H9 (cell line): ENCODE measurements around the gene PTPN12. TPM values are rescaled to one million over a fixed set of nuclear protein-coding genes. Genes with fewer than 3 reads are reported as not detected.
A peak's percentile ranks its signal among the peaks of the same experiment; 100 is the strongest.

Source experiments
- DNase-seq: peaks from one replicate; pipeline ENCODE4 v3.0.0-alpha.2; 2017
- H2AFZ ChIP-seq: one replicate; pipeline ENCODE4 v1.6.1; 2013; ENCODE audit warnings: mild to moderate bottlenecking, low read length, control low read depth, moderate library complexity
- H2AK5ac ChIP-seq: 2 replicates; pipeline ENCODE4 v1.6.1; 2013; ENCODE audit warnings: low read length, control low read depth, mixed read lengths; ENCODE audit not compliant: insufficient read length
- H2BK120ac ChIP-seq: one replicate; pipeline ENCODE4 v1.6.1; 2013; ENCODE audit warnings: low read depth, mild to moderate bottlenecking, low read length, control low read depth, inconsistent platforms; ENCODE audit not compliant: poor library complexity, severe bottlenecking
- H2BK12ac ChIP-seq: 2 replicates; pipeline ENCODE4 v1.6.1; 2013; ENCODE audit warnings: low read length, control low read depth, mixed read lengths, low read depth; ENCODE audit not compliant: insufficient read length
- H2BK15ac ChIP-seq: 2 replicates; pipeline ENCODE4 v1.6.1; 2013; ENCODE audit warnings: low read depth, low read length, control low read depth
- H2BK20ac ChIP-seq: one replicate; pipeline ENCODE4 v1.6.1; 2013; ENCODE audit warnings: low read depth, mild to moderate bottlenecking, low read length, control low read depth, inconsistent platforms; ENCODE audit not compliant: poor library complexity, severe bottlenecking
- H2BK5ac ChIP-seq: 2 replicates; pipeline ENCODE4 v1.6.1; 2013; ENCODE audit warnings: low read length, control low read depth, mixed read lengths; ENCODE audit not compliant: insufficient read length
- H3K14ac ChIP-seq: 2 replicates; pipeline ENCODE4 v1.6.1; 2013; ENCODE audit warnings: low read length, control low read depth; ENCODE audit not compliant: insufficient read depth
- H3K18ac ChIP-seq: 2 replicates; pipeline ENCODE4 v1.6.1; 2013; ENCODE audit warnings: low read depth, mild to moderate bottlenecking, mixed read lengths, low read length, control low read depth; ENCODE audit not compliant: insufficient read length
- H3K23ac ChIP-seq: 2 replicates; pipeline ENCODE4 v1.6.1; 2013; ENCODE audit warnings: low read length, control low read depth, mixed read lengths, low read depth; ENCODE audit not compliant: insufficient read length
- H3K23me2 ChIP-seq: 2 replicates; pipeline ENCODE4 v1.6.1; 2013; ENCODE audit warnings: low read depth, mild to moderate bottlenecking, mixed read lengths, low read length, control low read depth; ENCODE audit not compliant: insufficient read length, poor library complexity, severe bottlenecking
- H3K27ac ChIP-seq: 2 replicates; pipeline ENCODE4 v1.5.1; 2013; ENCODE audit warnings: low read length, control low read depth, mixed read lengths, low read depth; ENCODE audit not compliant: insufficient read length
- H3K27me3 ChIP-seq: 2 replicates; pipeline ENCODE4 v1.6.1; 2013; ENCODE audit warnings: low read length, control low read depth, inconsistent platforms; ENCODE audit not compliant: insufficient read depth
- H3K4ac ChIP-seq: 2 replicates; pipeline ENCODE4 v1.6.1; 2013; ENCODE audit warnings: low read depth, mild to moderate bottlenecking, control low read depth, inconsistent platforms, low read length, moderate library complexity
- H3K4me1 ChIP-seq: 2 replicates; pipeline ENCODE4 v1.6.1; 2013; ENCODE audit warnings: low read length, control low read depth, inconsistent platforms; ENCODE audit not compliant: insufficient read depth
- H3K4me2 ChIP-seq: 2 replicates; pipeline ENCODE4 v1.6.1; 2013; ENCODE audit warnings: low read length, control low read depth, mixed read lengths; ENCODE audit not compliant: insufficient read length, insufficient read depth
- H3K56ac ChIP-seq: 2 replicates; pipeline ENCODE4 v1.6.1; 2013; ENCODE audit warnings: low read depth, mild to moderate bottlenecking, mixed read lengths, low read length, control low read depth; ENCODE audit not compliant: insufficient read length
- H3K79me1 ChIP-seq: 2 replicates; pipeline ENCODE4 v1.6.1; 2013; ENCODE audit warnings: low read depth, mild to moderate bottlenecking, moderate library complexity, low read length, control low read depth, inconsistent platforms; ENCODE audit not compliant: insufficient read depth, poor library complexity, severe bottlenecking
- H3K79me2 ChIP-seq: 2 replicates; pipeline ENCODE4 v1.6.1; 2013; ENCODE audit warnings: low read length, control low read depth, inconsistent platforms; ENCODE audit not compliant: insufficient read depth
- H3K9ac ChIP-seq: 2 replicates; pipeline ENCODE4 v1.6.1; 2013; ENCODE audit warnings: low read length, control low read depth, mixed read lengths; ENCODE audit not compliant: insufficient read length; ENCODE audit errors: extremely low read depth
- H3K9me3 ChIP-seq: one replicate; pipeline ENCODE4 v1.6.1; 2013; ENCODE audit warnings: low read depth, low read length, inconsistent platforms; ENCODE audit not compliant: control insufficient read depth
- H3T11ph ChIP-seq: one replicate; pipeline ENCODE4 v1.6.1; 2013; ENCODE audit warnings: mild to moderate bottlenecking, low read length, control low read depth, inconsistent platforms
- H4K20me1 ChIP-seq: one replicate; pipeline ENCODE4 v1.6.1; 2013; ENCODE audit not compliant: control insufficient read depth, insufficient read length, insufficient read depth
- H4K5ac ChIP-seq: 2 replicates; pipeline ENCODE4 v1.6.1; 2013; ENCODE audit warnings: low read depth, mild to moderate bottlenecking, mixed read lengths, low read length, control low read depth; ENCODE audit not compliant: insufficient read length
- H4K8ac ChIP-seq: replicated peaks from 2 replicates; pipeline ENCODE4 v1.6.1; 2013; ENCODE audit warnings: low read length, control low read depth, mixed read lengths, low read depth; ENCODE audit not compliant: insufficient read length
- H4K91ac ChIP-seq: 2 replicates; pipeline ENCODE4 v1.6.1; 2013; ENCODE audit warnings: low read depth, mild to moderate bottlenecking, moderate library complexity, mixed read lengths, low read length, control low read depth; ENCODE audit not compliant: insufficient read length
- H3K27ac Mint-ChIP-seq, 3 experiments: 2 replicates in 2 of 3; 3 replicates in 1 of 3; pipeline ENCODE4 v1.8.0; 2020 to 2021; ENCODE audit warnings: mixed read lengths in 3 of 3, mild to moderate bottlenecking in 1 of 3, moderate library complexity in 1 of 3
- H3K27me3 Mint-ChIP-seq: 2 replicates; pipeline ENCODE4 v1.8.0; 2021; ENCODE audit warnings: low read depth, mild to moderate bottlenecking, moderate library complexity, mixed read lengths
- H3K36me3 Mint-ChIP-seq, 3 experiments: 2 replicates in 2 of 3; 3 replicates in 1 of 3; pipeline ENCODE4 v1.8.0; 2020 to 2021; ENCODE audit warnings: low read depth in 3 of 3, mixed read lengths in 3 of 3; ENCODE audit not compliant: insufficient read depth in 1 of 3
- H3K4me1 Mint-ChIP-seq, 2 experiments: 2 replicates each; pipeline ENCODE4 v1.8.0; 2020; ENCODE audit warnings: mixed read lengths in 2 of 2
- H3K4me3 Mint-ChIP-seq, 2 experiments: 2 replicates in 1 of 2; 3 replicates in 1 of 2; pipeline ENCODE4 v1.8.0; 2020 to 2021; ENCODE audit warnings: mild to moderate bottlenecking in 2 of 2, mixed read lengths in 2 of 2, moderate library complexity in 1 of 2
- H3K9me3 Mint-ChIP-seq, 2 experiments: 2 replicates in 1 of 2; 3 replicates in 1 of 2; pipeline ENCODE4 v1.8.0; 2020; ENCODE audit warnings: mild to moderate bottlenecking in 2 of 2, mixed read lengths in 2 of 2, moderate library complexity in 1 of 2
- WGBS: extraction: QIAGEN DNeasy Blood & Tissue Kit; methylation state at CpG from one replicate; pipeline ENCODE4 v1.1.7; 2013; ENCODE audit warnings: missing lambda C conversion rate, low lambda C conversion rate, mixed read lengths; ENCODE audit not compliant: insufficient read length; ENCODE audit errors: extremely low coverage; 5-methylcytosine and 5-hydroxymethylcytosine counted together
- total RNA-seq: library from RNA; stranded (reverse); gene quantifications from 2 replicates; pipeline ENCODE4 v1.2.1, GENCODE V29; 2021
- TF ChIP-seq, protein P1 (sequence below): fragments of 200-600 bp; sonication (generic); conservative IDR thresholded peaks from 3 replicates; pipeline ENCODE4 v1.8.0; 2021; ENCODE audit warnings: antibody characterized with exemption, mild to moderate bottlenecking

PTPN12 gene
- total RNA-seq, 1 experiment from 2014 or later: 128 TPM

DNA sequence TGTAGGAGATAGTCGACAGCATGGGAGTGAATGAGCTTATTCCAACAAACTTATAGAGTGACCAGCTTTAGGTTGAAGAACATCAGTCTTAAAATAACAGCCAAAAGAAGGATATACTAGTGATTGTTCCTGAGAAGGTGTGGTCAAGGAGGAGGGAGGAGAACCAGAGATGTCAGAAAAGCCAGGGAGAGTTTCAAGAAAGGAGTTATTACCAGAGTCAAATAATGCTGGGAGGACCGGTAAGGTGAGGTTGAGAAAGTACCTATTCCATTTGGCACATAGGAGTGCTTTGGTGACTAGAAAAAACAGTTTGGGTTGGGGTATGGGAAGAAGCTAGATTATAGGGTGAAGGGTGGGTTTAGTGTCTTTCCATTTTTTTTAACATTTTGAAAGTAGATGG lies 5.8 kb downstream of the PTPN12 start:
- Histone ChIP-seq H2AFZ (no peak overlapping the region), H3K4me1 (no peaks in the 10 kb centered on the region; the same call in 1 of the 2 replicates)

More for the DNA sequence above, 5.8 kb downstream of the PTPN12 start:
- Histone ChIP-seq H3K9ac (no peak overlapping the region), H3K23ac (no peak overlapping the region), H4K20me1 (no peaks in the 10 kb centered on the region), H3K4ac (no peak overlapping the region), H4K5ac (no peak overlapping the region), H2BK12ac (no peak overlapping the region), H3K4me2 (no peak overlapping the region), H4K8ac (no peak overlapping the region), H3K23me2 (no peaks in the 10 kb centered on the region), H2BK5ac (no peak overlapping the region), H2BK120ac (no peak overlapping the region), H3K79me1 (peaks cover 4% of the 10 kb centered on the region), H3K27me3 (no peaks in the 10 kb centered on the region), H2BK15ac (no peak overlapping the region), H4K91ac (no peak overlapping the region), H3T11ph (no peak overlapping the region), H3K27ac (no peak overlapping the region), H2AK5ac (no peak overlapping the region), H3K9me3 (no peaks in the 10 kb centered on the region), H3K56ac (no peak overlapping the region), H3K14ac (no peak overlapping the region), H3K79me2 (peaks cover 63% of the 10 kb centered on the region; the same call in 1 of the 2 replicates), H2BK20ac (no peak overlapping the region), H3K18ac (no peak overlapping the region)
- Mint-ChIP-seq H3K27me3 (no peaks in the 10 kb centered on the region), H3K4me1 (peaks cover 54 to 58% of the 10 kb centered on the region in 2 experiments), H3K27ac (peak overlapping the region in 1 of 3 experiments; percentile 8; a peak in 2 of 7 replicates), H3K4me3 (no peak overlapping the region), H3K36me3 (peaks cover 4 to 10% (median 5%) of the 10 kb centered on the region in 3 experiments; a peak in 6 of 7 replicates), H3K9me3 (no peaks in the 10 kb centered on the region; a peak in 2 of 5 replicates)
- TF ChIP-seq, protein P1, sequence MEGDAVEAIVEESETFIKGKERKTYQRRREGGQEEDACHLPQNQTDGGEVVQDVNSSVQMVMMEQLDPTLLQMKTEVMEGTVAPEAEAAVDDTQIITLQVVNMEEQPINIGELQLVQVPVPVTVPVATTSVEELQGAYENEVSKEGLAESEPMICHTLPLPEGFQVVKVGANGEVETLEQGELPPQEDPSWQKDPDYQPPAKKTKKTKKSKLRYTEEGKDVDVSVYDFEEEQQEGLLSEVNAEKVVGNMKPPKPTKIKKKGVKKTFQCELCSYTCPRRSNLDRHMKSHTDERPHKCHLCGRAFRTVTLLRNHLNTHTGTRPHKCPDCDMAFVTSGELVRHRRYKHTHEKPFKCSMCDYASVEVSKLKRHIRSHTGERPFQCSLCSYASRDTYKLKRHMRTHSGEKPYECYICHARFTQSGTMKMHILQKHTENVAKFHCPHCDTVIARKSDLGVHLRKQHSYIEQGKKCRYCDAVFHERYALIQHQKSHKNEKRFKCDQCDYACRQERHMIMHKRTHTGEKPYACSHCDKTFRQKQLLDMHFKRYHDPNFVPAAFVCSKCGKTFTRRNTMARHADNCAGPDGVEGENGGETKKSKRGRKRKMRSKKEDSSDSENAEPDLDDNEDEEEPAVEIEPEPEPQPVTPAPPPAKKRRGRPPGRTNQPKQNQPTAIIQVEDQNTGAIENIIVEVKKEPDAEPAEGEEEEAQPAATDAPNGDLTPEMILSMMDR: no peak
- WGBS: no CpG with 5 or more reads among the region's 2 CpGs
- no peak for DNase-seq
